ENCODE data around the gene TEX12. TPM values are rescaled to one million over a fixed set of nuclear protein-coding genes. Genes with fewer than 3 reads are reported as not detected.

The TEX12 gene
- polyA plus RNA-seq, 3 donors = 0.43 TPM; not detected in 2

DNA sequence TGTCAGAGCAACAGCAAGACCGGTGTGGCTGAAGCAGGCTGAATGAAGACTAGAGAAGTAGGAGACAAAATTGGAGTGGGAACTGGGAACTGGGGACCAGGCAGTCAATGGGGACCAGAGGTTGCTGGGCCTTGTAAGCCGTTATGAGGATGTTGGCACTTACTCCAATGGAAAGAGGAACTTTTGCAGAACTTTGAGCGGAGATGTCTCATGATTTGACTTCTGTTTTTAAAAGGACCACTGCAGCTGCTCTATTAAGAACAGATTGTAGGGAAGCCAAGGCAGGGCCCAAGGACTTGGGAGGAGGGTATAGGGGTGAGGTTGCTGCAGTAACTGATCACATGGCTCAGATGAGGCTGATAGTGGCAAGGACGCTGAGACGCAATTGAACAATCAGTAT lies 37.5 kb upstream of the TEX12 start:
- intact Hi-C loops (cut with micrococcal nuclease) = no loop called here
- WGBS (ENCODE audit: insufficient coverage) = 0% methylated on average over 4 of the region's 5 CpGs

DNA sequence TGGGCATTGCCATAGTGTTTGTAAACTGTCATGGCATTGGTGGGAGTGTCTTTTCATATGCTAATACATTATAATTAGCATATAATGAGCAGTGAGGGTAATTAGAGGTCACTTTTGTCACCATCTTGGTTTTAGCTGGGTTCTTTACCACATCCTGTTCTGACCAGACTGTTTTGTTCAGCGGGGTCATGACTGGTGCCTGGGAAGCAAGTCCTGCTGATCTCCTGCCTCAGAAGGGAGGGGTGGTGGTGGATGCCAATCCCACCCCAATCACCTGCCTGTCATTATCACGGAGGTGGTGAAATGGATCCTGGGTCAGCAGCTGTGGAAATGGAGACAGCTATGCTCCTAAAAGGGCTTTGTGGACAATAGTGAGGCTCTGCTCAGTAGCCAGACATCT lies 34.4 kb upstream of the TEX12 start:
- Mint-ChIP-seq H3K27me3 (ENCODE audit: low read depth in 3 of 3) (peaks cover 0 to 2% (median 0%) of the 10 kb centered on the region in 3 donors), H3K36me3 (peaks cover 0 to 4% of the 10 kb centered on the region in 2 donors), H3K4me3 (no peak overlapping the region), H3K27ac (peak overlapping the region in 2 of 7 donors; percentile 7 to 73), H3K4me1 (peaks cover 27% of the 10 kb centered on the region), H3K9me3 (peaks cover 0 to 1% (median 0%) of the 10 kb centered on the region in 7 donors)
- intact Hi-C loops (cut with micrococcal nuclease) = no loop called here
- Histone ChIP-seq H3K27me3 (ENCODE audit: control insufficient read depth in 2 of 2, insufficient read depth in 2 of 2, low read length in 2 of 2) (no peaks in the 10 kb centered on the region), H3K79me2 (ENCODE audit: insufficient read depth, low read length) (no peaks in the 10 kb centered on the region), H3K9me3 (replicated peaks in 1 of 2; ENCODE audit: control insufficient read depth in 1 of 2, insufficient read depth in 1 of 2, low read length in 2 of 2) (no peaks in the 10 kb centered on the region), H3K4me2 (replicated peaks; ENCODE audit: extremely low read depth, low read length, poor library complexity, severe bottlenecking) (no peak overlapping the region), H3K4me3 (replicated peaks in 1 of 3; ENCODE audit: low read depth in 2 of 3, low read length in 3 of 3) (no peak overlapping the region), H3K9ac (ENCODE audit: insufficient read depth, low read length, poor library complexity, severe bottlenecking) (no peak overlapping the region), H2AFZ (ENCODE audit: insufficient read depth, low read depth, low read length, poor library complexity, severe bottlenecking) (no peak overlapping the region), H3K27ac (ENCODE audit: low read depth in 1 of 2, low read length in 2 of 2) (no peak overlapping the region), H3K4me1 (ENCODE audit: control insufficient read depth in 1 of 2, insufficient read depth in 2 of 2, low read length in 2 of 2) (peaks cover 23 to 25% of the 10 kb centered on the region in 2 donors), H4K20me1 (ENCODE audit: insufficient read depth, low read length) (no peaks in the 10 kb centered on the region), H3K36me3 (replicated peaks in 1 of 2; ENCODE audit: control insufficient read depth in 1 of 2, insufficient read depth in 2 of 2, low read length in 2 of 2) (no peaks in the 10 kb centered on the region)
- WGBS (ENCODE audit: insufficient coverage) = no CpG with 5 or more reads among the region's 2 CpGs
- TF ChIP-seq, protein P1, sequence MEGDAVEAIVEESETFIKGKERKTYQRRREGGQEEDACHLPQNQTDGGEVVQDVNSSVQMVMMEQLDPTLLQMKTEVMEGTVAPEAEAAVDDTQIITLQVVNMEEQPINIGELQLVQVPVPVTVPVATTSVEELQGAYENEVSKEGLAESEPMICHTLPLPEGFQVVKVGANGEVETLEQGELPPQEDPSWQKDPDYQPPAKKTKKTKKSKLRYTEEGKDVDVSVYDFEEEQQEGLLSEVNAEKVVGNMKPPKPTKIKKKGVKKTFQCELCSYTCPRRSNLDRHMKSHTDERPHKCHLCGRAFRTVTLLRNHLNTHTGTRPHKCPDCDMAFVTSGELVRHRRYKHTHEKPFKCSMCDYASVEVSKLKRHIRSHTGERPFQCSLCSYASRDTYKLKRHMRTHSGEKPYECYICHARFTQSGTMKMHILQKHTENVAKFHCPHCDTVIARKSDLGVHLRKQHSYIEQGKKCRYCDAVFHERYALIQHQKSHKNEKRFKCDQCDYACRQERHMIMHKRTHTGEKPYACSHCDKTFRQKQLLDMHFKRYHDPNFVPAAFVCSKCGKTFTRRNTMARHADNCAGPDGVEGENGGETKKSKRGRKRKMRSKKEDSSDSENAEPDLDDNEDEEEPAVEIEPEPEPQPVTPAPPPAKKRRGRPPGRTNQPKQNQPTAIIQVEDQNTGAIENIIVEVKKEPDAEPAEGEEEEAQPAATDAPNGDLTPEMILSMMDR (IDR thresholded peaks at IDR 0.05) = no peak
- peak in 1 of 3 donors; percentile 4 for DNase-seq

More for the DNA sequence above, 37.5 kb upstream of the TEX12 start:
- no peaks in the 10 kb centered on the region for H4K20me1 ChIP-seq (ENCODE audit: insufficient read depth, low read length)
- no peak overlapping the region for H3K4me3 ChIP-seq (replicated peaks in 1 of 3; ENCODE audit: low read depth in 2 of 3, low read length in 3 of 3)
- H3K4me1 ChIP-seq (ENCODE audit: control insufficient read depth in 1 of 2, insufficient read depth in 2 of 2, low read length in 2 of 2) = peaks cover 23 to 25% of the 10 kb centered on the region in 2 donors
- H3K36me3 ChIP-seq (replicated peaks in 1 of 2; ENCODE audit: control insufficient read depth in 1 of 2, insufficient read depth in 2 of 2, low read length in 2 of 2) = no peaks in the 10 kb centered on the region
- TF ChIP-seq, protein P1 (IDR thresholded peaks at IDR 0.05) = no peak
- Mint-ChIP-seq H3K36me3 (peaks cover 0 to 4% of the 10 kb centered on the region in 2 donors), H3K9me3 (peaks cover 0 to 1% (median 0%) of the 10 kb centered on the region in 7 donors), H3K4me1 (peaks cover 27% of the 10 kb centered on the region), H3K27me3 (ENCODE audit: low read depth in 3 of 3) (peaks cover 0 to 2% (median 0%) of the 10 kb centered on the region in 3 donors), H3K27ac (peak overlapping the region; percentile 80 to 90 (median 89)), H3K4me3 (no peak overlapping the region)
- H2AFZ ChIP-seq (ENCODE audit: insufficient read depth, low read depth, low read length, poor library complexity, severe bottlenecking) = no peak overlapping the region
- H3K9me3 ChIP-seq (replicated peaks in 1 of 2; ENCODE audit: control insufficient read depth in 1 of 2, insufficient read depth in 1 of 2, low read length in 2 of 2) = no peaks in the 10 kb centered on the region
- H3K9ac ChIP-seq (ENCODE audit: insufficient read depth, low read length, poor library complexity, severe bottlenecking) = no peak overlapping the region
- H3K79me2 ChIP-seq (ENCODE audit: insufficient read depth, low read length) = no peaks in the 10 kb centered on the region
- H3K27ac ChIP-seq (ENCODE audit: low read depth in 1 of 2, low read length in 2 of 2) = peak overlapping the region; percentile 27 to 41
- no peak overlapping the region for H3K4me2 ChIP-seq (replicated peaks; ENCODE audit: extremely low read depth, low read length, poor library complexity, severe bottlenecking)
- peak; percentile 73 to 85 (median 85) for DNase-seq
- H3K27me3 ChIP-seq (ENCODE audit: control insufficient read depth in 2 of 2, insufficient read depth in 2 of 2, low read length in 2 of 2) = no peaks in the 10 kb centered on the region

All from CD14-positive monocyte (primary cell).